ENCODE measurements around the gene C6orf52. TPM values are rescaled to one million over a fixed set of nuclear protein-coding genes. Genes with fewer than 3 reads are reported as not detected.

C6orf52 gene
- total and polyA plus RNA-seq, 2 of the 13 experiments (the other 11 are each of a cell fraction or from before 2014, with no cell fraction given): 0.50 to 0.53 TPM

- no peak for TF ChIP-seq ZNF414 (CRISPR knock-in tag; IDR thresholded peaks at IDR 0.05)
- TF ChIP-seq ZNF747 (CRISPR knock-in tag; IDR thresholded peaks at IDR 0.05; ENCODE audit: borderline replicate concordance): no peak
These were observed 31.7 kb downstream of the C6orf52 start (continued) for GRCh38 chr6:10662742-10663141.

- Histone ChIP-seq H3K27ac (ENCODE audit: extremely low read length, insufficient read depth, low read length) (no peak overlapping the region), H2AFZ (ENCODE audit: low read length) (no peak overlapping the region), H3K4me2 (ENCODE audit: low read depth, low read length) (no peak overlapping the region), H3K27me3 (ENCODE audit: control insufficient read depth in 1 of 2, insufficient read depth in 2 of 2, low read length in 2 of 2) (peaks cover 0 to 6% of the 10 kb centered on the region in 2 experiments; a peak in 3 of 5 replicates), H3K9me3 (ENCODE audit: low read length) (no peaks in the 10 kb centered on the region), H3K36me3 (replicated peaks in 1 of 2; ENCODE audit: control insufficient read depth in 1 of 2, insufficient read depth in 2 of 2, low read length in 2 of 2) (no peaks in the 10 kb centered on the region), H3K79me2 (ENCODE audit: insufficient read depth, low read length) (no peaks in the 10 kb centered on the region), H3K9ac (ENCODE audit: insufficient read depth, low read depth, low read length) (no peak overlapping the region), H3K4me3 (replicated peaks in 1 of 3; ENCODE audit: insufficient read depth in 1 of 3, low read depth in 2 of 3, low read length in 3 of 3) (no peak overlapping the region), H4K20me1 (ENCODE audit: insufficient read depth, low read length) (no peaks in the 10 kb centered on the region), H3K4me1 (ENCODE audit: insufficient read depth, low read length) (0 out of 2 replicates have a peak, but pooled peaks cover 6% of the 10 kb centered on the region)
- ATAC-seq (no peak), FAIRE-seq (no peak), DNase-seq (ENCODE audit: low spot score) (no peak)
- in situ Hi-C loops (cut with HindIII; ENCODE audit: extremely low pct_ligation_motif_present, low pct_unique_long_range_greater_than_20kb) (no loop called here), intact Hi-C loops (cut with micrococcal nuclease; ENCODE audit: unreplicated experiment) (no loop called here)
- CTCF ChIA-PET (ENCODE audit: low intra/inter-chr PET ratio, low total read pairs): no interaction called here
- WGBS (ENCODE audit: low lambda C conversion rate): 50% methylated on average over 8 of the region's 8 CpGs
- POLR2A ChIA-PET: no interaction called here
- TF ChIP-seq PCBP1 (IDR thresholded peaks at IDR 0.05; ENCODE audit: borderline replicate concordance, low read depth, low read length): no peak
- TF ChIP-seq UBTF (CRISPR knock-in tag; IDR thresholded peaks at IDR 0.05): no peak
- TF ChIP-seq ZNF383 (CRISPR knock-in tag; IDR thresholded peaks at IDR 0.05; ENCODE audit: borderline replicate concordance): no peak
- TF ChIP-seq HOMEZ (CRISPR knock-in tag; IDR thresholded peaks at IDR 0.05; ENCODE audit: low read depth): no peak
- no peak for TF ChIP-seq ZC3H4 (CRISPR knock-in tag; IDR thresholded peaks at IDR 0.05; ENCODE audit: borderline replicate concordance)
- no peak for TF ChIP-seq ZMYM2 (CRISPR knock-in tag; IDR thresholded peaks at IDR 0.05)
- no peak for TF ChIP-seq DNMT1 (CRISPR knock-in tag; IDR thresholded peaks at IDR 0.05)
- no peak for TF ChIP-seq ZBTB20 (CRISPR knock-in tag; IDR thresholded peaks at IDR 0.05; ENCODE audit: borderline replicate concordance, low read depth)
- TF ChIP-seq ZNF274 (CRISPR knock-in tag; IDR thresholded peaks at IDR 0.05): no peak
- no peak for TF ChIP-seq LCORL (IDR thresholded peaks at IDR 0.05)
- TF ChIP-seq LCORL (CRISPR knock-in tag; IDR thresholded peaks at IDR 0.05): no peak
- no TSS peak for BruUV-seq (replicated peaks)
These were observed 32.2 kb downstream of the C6orf52 start for GRCh38 chr6:10662207-10662606.
